ENCODE measurements around the gene TYRO3.
A peak's percentile ranks its signal among the peaks of the same experiment; 100 is the strongest.

The TYRO3 gene

DNA sequence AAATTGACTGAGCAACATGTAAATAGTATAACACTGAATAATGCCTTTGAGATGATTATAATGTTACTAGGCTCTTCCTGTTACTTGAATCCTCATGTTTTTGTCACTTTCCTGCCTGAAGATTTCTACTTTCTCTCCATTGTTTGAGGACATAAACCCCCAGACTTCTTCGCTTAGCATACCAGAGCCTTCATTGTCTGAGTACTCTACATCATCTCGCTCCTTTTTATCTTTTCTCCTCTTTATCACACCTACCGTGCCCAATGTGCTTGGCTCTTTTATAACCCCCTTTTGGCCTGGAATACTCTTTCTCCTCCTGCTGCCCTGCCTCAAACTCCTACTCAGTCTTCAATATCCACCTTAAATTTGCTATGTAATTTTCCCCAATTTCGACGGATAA, 70.9 kb downstream of the TYRO3 start:
- Histone ChIP-seq H3K4me3 (replicated peaks; ENCODE audit: insufficient read depth, low read length) (no peak overlapping the region), H3K27me3 (ENCODE audit: insufficient read depth, poor library complexity, severe bottlenecking) (no peaks in the 10 kb centered on the region), H3K27ac (replicated peaks) (no peak overlapping the region)
- no peak for DNase-seq (ENCODE audit: low read depth in 1 of 2, low spot score in 1 of 2)
- TF ChIP-seq POLR2AphosphoS5 (IDR thresholded peaks at IDR 0.05; ENCODE audit: low read depth) = no peak
- no peak for TF ChIP-seq SPI1 (IDR thresholded peaks at IDR 0.05; ENCODE audit: borderline replicate concordance, low read depth)
- TF ChIP-seq, protein P1, sequence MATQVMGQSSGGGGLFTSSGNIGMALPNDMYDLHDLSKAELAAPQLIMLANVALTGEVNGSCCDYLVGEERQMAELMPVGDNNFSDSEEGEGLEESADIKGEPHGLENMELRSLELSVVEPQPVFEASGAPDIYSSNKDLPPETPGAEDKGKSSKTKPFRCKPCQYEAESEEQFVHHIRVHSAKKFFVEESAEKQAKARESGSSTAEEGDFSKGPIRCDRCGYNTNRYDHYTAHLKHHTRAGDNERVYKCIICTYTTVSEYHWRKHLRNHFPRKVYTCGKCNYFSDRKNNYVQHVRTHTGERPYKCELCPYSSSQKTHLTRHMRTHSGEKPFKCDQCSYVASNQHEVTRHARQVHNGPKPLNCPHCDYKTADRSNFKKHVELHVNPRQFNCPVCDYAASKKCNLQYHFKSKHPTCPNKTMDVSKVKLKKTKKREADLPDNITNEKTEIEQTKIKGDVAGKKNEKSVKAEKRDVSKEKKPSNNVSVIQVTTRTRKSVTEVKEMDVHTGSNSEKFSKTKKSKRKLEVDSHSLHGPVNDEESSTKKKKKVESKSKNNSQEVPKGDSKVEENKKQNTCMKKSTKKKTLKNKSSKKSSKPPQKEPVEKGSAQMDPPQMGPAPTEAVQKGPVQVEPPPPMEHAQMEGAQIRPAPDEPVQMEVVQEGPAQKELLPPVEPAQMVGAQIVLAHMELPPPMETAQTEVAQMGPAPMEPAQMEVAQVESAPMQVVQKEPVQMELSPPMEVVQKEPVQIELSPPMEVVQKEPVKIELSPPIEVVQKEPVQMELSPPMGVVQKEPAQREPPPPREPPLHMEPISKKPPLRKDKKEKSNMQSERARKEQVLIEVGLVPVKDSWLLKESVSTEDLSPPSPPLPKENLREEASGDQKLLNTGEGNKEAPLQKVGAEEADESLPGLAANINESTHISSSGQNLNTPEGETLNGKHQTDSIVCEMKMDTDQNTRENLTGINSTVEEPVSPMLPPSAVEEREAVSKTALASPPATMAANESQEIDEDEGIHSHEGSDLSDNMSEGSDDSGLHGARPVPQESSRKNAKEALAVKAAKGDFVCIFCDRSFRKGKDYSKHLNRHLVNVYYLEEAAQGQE (IDR thresholded peaks at IDR 0.05; ENCODE audit: insufficient replicate concordance, low read depth) = no peak
- TF ChIP-seq, protein P2, sequence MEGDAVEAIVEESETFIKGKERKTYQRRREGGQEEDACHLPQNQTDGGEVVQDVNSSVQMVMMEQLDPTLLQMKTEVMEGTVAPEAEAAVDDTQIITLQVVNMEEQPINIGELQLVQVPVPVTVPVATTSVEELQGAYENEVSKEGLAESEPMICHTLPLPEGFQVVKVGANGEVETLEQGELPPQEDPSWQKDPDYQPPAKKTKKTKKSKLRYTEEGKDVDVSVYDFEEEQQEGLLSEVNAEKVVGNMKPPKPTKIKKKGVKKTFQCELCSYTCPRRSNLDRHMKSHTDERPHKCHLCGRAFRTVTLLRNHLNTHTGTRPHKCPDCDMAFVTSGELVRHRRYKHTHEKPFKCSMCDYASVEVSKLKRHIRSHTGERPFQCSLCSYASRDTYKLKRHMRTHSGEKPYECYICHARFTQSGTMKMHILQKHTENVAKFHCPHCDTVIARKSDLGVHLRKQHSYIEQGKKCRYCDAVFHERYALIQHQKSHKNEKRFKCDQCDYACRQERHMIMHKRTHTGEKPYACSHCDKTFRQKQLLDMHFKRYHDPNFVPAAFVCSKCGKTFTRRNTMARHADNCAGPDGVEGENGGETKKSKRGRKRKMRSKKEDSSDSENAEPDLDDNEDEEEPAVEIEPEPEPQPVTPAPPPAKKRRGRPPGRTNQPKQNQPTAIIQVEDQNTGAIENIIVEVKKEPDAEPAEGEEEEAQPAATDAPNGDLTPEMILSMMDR (IDR thresholded peaks at IDR 0.05; ENCODE audit: insufficient read depth, low read length) = no peak
- TF ChIP-seq GABPA (IDR thresholded peaks at IDR 0.05; ENCODE audit: low read depth) = no peak

DNA sequence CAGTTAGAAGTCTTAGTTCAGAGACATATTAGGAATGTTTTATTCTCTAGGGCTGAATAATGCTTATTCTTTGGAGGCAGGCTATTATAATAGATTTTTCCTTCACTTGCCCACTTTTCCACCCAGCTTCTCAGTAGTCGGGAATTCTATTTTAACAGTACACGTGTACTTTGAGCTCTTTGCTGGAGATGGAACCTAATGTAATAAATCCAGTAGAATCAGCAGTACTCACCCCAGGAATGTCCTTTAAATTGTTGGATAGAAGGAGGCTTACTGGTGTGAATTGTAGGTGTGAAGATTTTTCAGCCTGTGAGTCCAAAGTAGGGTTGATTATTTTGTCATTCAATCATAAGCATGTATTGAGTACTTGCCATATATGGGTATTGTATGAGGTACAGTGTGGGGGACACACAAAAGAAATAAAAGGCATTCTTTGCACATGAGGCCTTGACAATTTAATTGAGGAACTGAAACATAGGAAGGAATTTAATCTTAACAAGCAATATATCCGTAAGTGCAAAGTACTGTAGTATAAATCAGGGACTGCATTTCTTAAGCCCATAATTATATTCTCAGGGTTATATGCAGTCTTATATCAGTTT, 71.7 kb downstream of the TYRO3 start:
- no peak for DNase-seq (ENCODE audit: low read depth in 1 of 2, low spot score in 1 of 2)
- Histone ChIP-seq H3K27me3 (ENCODE audit: insufficient read depth, poor library complexity, severe bottlenecking) (no peaks in the 10 kb centered on the region), H3K4me3 (replicated peaks; ENCODE audit: insufficient read depth, low read length) (no peak overlapping the region), H3K27ac (replicated peaks) (no peak overlapping the region)
- TF ChIP-seq, protein P2 (IDR thresholded peaks at IDR 0.05; ENCODE audit: insufficient read depth, low read length) = no peak
- TF ChIP-seq SPI1 (IDR thresholded peaks at IDR 0.05; ENCODE audit: borderline replicate concordance, low read depth) (0 out of 2 replicates have a peak, but pooled peaks have one; percentile 2), POLR2AphosphoS5 (IDR thresholded peaks at IDR 0.05; ENCODE audit: low read depth) (no peak), GABPA (IDR thresholded peaks at IDR 0.05; ENCODE audit: low read depth) (no peak)

- no peak overlapping the region for H3K4me3 ChIP-seq (replicated peaks; ENCODE audit: insufficient read depth, low read length)
- no peak overlapping the region for H3K27ac ChIP-seq (replicated peaks)
- H3K27me3 ChIP-seq (ENCODE audit: insufficient read depth, poor library complexity, severe bottlenecking) = no peaks in the 10 kb centered on the region
- TF ChIP-seq, protein P1 (IDR thresholded peaks at IDR 0.05; ENCODE audit: insufficient replicate concordance, low read depth) = no peak
- no peak for TF ChIP-seq SPI1 (IDR thresholded peaks at IDR 0.05; ENCODE audit: borderline replicate concordance, low read depth)
- TF ChIP-seq, protein P2 (IDR thresholded peaks at IDR 0.05; ENCODE audit: insufficient read depth, low read length) = no peak
- TF ChIP-seq GABPA (IDR thresholded peaks at IDR 0.05; ENCODE audit: low read depth) = no peak
- TF ChIP-seq POLR2AphosphoS5 (IDR thresholded peaks at IDR 0.05; ENCODE audit: low read depth) = no peak
- no peak for DNase-seq (ENCODE audit: low read depth in 1 of 2, low spot score in 1 of 2)
These were observed 73.0 kb downstream of the TYRO3 start for GRCh38 chr15:41631880-41632470.

All from HL-60 (cell line).